SK-N-SH treated with all-trans-retinoic acid at 6 μM for 48 hours (cell line): ENCODE measurements around the gene FAM136A.

ENCODE experiments used
- ATAC-seq: fragments of 200-7000 bp; cut with Tn5 transposase; 3 replicates; pipeline ENCODE4 v1.9.1; 2020; ENCODE audit warnings: mild to moderate bottlenecking, moderate library complexity
- ARNTL ChIP-seq: fragments of 450-650 bp; formaldehyde crosslinking; IDR thresholded peaks from 2 replicates; pipeline ENCODE4 v1.5.0; 2020; ENCODE audit warnings: low read depth, mild to moderate bottlenecking, moderate library complexity, borderline replicate concordance
- BACH2 ChIP-seq: fragments of 250-450 bp; sonication (Bioruptor Pico); IDR thresholded peaks from 2 replicates; pipeline ENCODE4 v1.9.0; 2021; ENCODE audit warnings: mild to moderate bottlenecking, borderline replicate concordance
- CREB5 ChIP-seq: fragments of 250-450 bp; sonication (Bioruptor Pico); IDR thresholded peaks from 2 replicates; pipeline ENCODE4 v1.5.1; 2020; ENCODE audit warnings: low read depth, mild to moderate bottlenecking, moderate library complexity
- CSDC2 ChIP-seq: fragments of 250-450 bp; sonication (Bioruptor Pico); IDR thresholded peaks from 2 replicates; pipeline ENCODE4 v1.5.0; 2020; ENCODE audit warnings: mild to moderate bottlenecking, moderate library complexity
- GLIS3 ChIP-seq: fragments of 250-450 bp; sonication (Bioruptor Pico); IDR thresholded peaks from 2 replicates; pipeline ENCODE4 v1.5.0; 2020; ENCODE audit warnings: mild to moderate bottlenecking, moderate library complexity
- ISL1 ChIP-seq: fragments of 250-450 bp; sonication (Bioruptor Pico); IDR thresholded peaks from 2 replicates; pipeline ENCODE4 v2.1.2; 2022; ENCODE audit warnings: mild to moderate bottlenecking, moderate library complexity
- OSR1 ChIP-seq: fragments of 250-450 bp; sonication (Bioruptor Pico); IDR thresholded peaks from 2 replicates; pipeline ENCODE4 v1.8.0; 2022; ENCODE audit warnings: moderate library complexity, mild to moderate bottlenecking, inconsistent platforms
- POU6F1 ChIP-seq: fragments of 250-450 bp; sonication (Bioruptor Pico); IDR thresholded peaks from 2 replicates; pipeline ENCODE4 v1.8.0; 2021; ENCODE audit warnings: low read depth, mild to moderate bottlenecking, moderate library complexity, borderline replicate concordance
- PPARA ChIP-seq: fragments of 250-450 bp; sonication (Bioruptor Pico); IDR thresholded peaks from 2 replicates; pipeline ENCODE4 v1.5.0; 2020; ENCODE audit warnings: mild to moderate bottlenecking, borderline replicate concordance
- RARB ChIP-seq: fragments of 250-450 bp; sonication (Bioruptor Pico); IDR thresholded peaks from 2 replicates; pipeline ENCODE4 v1.8.0; 2021; ENCODE audit warnings: mild to moderate bottlenecking, moderate library complexity
- SNAI2 ChIP-seq: fragments of 250-450 bp; sonication (Bioruptor Pico); IDR thresholded peaks from 2 replicates; pipeline ENCODE4 v1.5.0; 2020; ENCODE audit warnings: mild to moderate bottlenecking, moderate library complexity
- TCF4 ChIP-seq: fragments of 250-450 bp; sonication (Bioruptor Pico); IDR thresholded peaks from 2 replicates; pipeline ENCODE4 v1.8.0; 2021; ENCODE audit warnings: mild to moderate bottlenecking, moderate library complexity, borderline replicate concordance
- TOX ChIP-seq: fragments of 250-450 bp; sonication (Bioruptor Pico); IDR thresholded peaks from 2 replicates; pipeline ENCODE4 v1.8.0; 2021; ENCODE audit warnings: mild to moderate bottlenecking, moderate library complexity, borderline replicate concordance
- ZC3H10 ChIP-seq: fragments of 250-450 bp; sonication (Bioruptor Pico); IDR thresholded peaks from 2 replicates; pipeline ENCODE4 v1.5.1; 2021; ENCODE audit warnings: mild to moderate bottlenecking, moderate library complexity
- ZFP30 ChIP-seq: fragments of 450-650 bp; formaldehyde crosslinking; IDR thresholded peaks from 2 replicates; pipeline ENCODE4 v1.5.0; 2022; ENCODE audit warnings: mild to moderate bottlenecking, moderate library complexity
- ZNF70 ChIP-seq: fragments of 450-650 bp; formaldehyde crosslinking; IDR thresholded peaks from 2 replicates; pipeline ENCODE4 v1.5.0; 2020; ENCODE audit warnings: mild to moderate bottlenecking, moderate library complexity
- ZNF8 ChIP-seq: fragments of 450-650 bp; formaldehyde crosslinking; IDR thresholded peaks from 2 replicates; pipeline ENCODE4 v1.5.0; 2020; ENCODE audit warnings: mild to moderate bottlenecking, moderate library complexity
- TF ChIP-seq, protein P1 (sequence below): fragments of 250-450 bp; sonication (Bioruptor Pico); IDR thresholded peaks from 2 replicates; pipeline ENCODE4 v1.5.0; 2020; ENCODE audit warnings: mild to moderate bottlenecking, moderate library complexity
- TF ChIP-seq, protein P2 (sequence below): fragments of 250-450 bp; sonication (Bioruptor Pico); IDR thresholded peaks from 2 replicates; pipeline ENCODE4 v1.5.1; 2021; ENCODE audit warnings: mild to moderate bottlenecking, moderate library complexity

The FAM136A gene

DNA sequence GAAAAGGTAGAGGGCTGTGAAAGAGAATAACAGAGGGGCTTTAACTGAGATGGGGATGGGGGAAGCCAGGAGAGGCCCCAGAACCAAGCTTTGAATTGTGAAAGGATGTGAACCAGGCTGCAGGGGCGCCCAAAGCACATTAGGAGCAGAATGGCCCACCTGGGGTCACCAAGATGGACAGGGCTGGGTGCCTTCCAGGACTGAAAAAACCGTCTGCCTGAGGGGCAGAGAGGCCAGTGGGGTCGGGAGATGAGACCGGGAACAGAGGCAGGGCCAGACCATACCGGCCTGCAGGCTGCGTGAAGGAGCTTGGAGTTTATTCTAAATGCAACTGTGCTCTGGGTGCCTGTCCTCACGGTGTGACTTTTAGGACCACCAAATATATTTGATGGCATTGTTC is 29.1 kb upstream of the FAM136A start:
- TF ChIP-seq, protein P1, sequence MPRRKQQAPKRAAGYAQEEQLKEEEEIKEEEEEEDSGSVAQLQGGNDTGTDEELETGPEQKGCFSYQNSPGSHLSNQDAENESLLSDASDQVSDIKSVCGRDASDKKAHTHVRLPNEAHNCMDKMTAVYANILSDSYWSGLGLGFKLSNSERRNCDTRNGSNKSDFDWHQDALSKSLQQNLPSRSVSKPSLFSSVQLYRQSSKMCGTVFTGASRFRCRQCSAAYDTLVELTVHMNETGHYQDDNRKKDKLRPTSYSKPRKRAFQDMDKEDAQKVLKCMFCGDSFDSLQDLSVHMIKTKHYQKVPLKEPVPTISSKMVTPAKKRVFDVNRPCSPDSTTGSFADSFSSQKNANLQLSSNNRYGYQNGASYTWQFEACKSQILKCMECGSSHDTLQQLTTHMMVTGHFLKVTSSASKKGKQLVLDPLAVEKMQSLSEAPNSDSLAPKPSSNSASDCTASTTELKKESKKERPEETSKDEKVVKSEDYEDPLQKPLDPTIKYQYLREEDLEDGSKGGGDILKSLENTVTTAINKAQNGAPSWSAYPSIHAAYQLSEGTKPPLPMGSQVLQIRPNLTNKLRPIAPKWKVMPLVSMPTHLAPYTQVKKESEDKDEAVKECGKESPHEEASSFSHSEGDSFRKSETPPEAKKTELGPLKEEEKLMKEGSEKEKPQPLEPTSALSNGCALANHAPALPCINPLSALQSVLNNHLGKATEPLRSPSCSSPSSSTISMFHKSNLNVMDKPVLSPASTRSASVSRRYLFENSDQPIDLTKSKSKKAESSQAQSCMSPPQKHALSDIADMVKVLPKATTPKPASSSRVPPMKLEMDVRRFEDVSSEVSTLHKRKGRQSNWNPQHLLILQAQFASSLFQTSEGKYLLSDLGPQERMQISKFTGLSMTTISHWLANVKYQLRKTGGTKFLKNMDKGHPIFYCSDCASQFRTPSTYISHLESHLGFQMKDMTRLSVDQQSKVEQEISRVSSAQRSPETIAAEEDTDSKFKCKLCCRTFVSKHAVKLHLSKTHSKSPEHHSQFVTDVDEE (CRISPR knock-in tag): no peak
- TF ChIP-seq, protein P2, sequence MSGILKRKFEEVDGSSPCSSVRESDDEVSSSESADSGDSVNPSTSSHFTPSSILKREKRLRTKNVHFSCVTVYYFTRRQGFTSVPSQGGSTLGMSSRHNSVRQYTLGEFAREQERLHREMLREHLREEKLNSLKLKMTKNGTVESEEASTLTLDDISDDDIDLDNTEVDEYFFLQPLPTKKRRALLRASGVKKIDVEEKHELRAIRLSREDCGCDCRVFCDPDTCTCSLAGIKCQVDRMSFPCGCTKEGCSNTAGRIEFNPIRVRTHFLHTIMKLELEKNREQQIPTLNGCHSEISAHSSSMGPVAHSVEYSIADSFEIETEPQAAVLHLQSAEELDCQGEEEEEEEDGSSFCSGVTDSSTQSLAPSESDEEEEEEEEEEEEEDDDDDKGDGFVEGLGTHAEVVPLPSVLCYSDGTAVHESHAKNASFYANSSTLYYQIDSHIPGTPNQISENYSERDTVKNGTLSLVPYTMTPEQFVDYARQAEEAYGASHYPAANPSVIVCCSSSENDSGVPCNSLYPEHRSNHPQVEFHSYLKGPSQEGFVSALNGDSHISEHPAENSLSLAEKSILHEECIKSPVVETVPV: no peak
- TF ChIP-seq ZNF70 (CRISPR knock-in tag): no peak
- TF ChIP-seq ZC3H10: no peak
- no peak for TF ChIP-seq GLIS3
- no peak for TF ChIP-seq RARB (CRISPR knock-in tag)
- no peak for TF ChIP-seq BACH2 (CRISPR knock-in tag)
- no peak for TF ChIP-seq TCF4
- TF ChIP-seq ZFP30: no peak
- no peak for TF ChIP-seq SNAI2 (CRISPR knock-in tag)
- TF ChIP-seq POU6F1 (CRISPR knock-in tag): no peak
- TF ChIP-seq PPARA (CRISPR knock-in tag): no peak
- TF ChIP-seq CSDC2 (CRISPR knock-in tag): no peak
- TF ChIP-seq TOX: no peak
- ATAC-seq: no peak

DNA sequence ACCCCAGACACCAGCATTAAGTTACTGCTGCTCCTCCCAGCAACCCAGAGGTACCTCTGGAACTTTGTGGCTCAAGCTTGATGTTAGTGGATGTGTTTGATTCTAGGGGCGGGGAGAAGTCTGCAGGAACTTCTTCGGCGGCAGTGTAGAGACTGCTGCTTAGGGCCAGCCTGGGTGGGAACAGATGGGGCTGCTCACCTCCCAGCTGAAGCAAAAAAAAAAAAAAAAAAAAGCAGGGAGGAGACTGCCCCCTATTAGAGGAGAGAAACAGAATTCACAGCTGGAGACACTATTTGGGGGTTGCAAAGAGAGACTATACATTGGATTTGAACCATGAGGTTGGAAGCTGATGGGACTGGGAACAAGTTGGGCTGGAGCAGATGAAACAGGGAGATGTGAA is 28.6 kb upstream of the FAM136A start:
- no peak for ATAC-seq

More for the DNA sequence above, 28.6 kb upstream of the FAM136A start:
- TF ChIP-seq RARB (CRISPR knock-in tag): no peak
- TF ChIP-seq ZNF70 (CRISPR knock-in tag): no peak
- TF ChIP-seq, protein P1 (CRISPR knock-in tag): no peak
- no peak for TF ChIP-seq POU6F1 (CRISPR knock-in tag)
- TF ChIP-seq ARNTL (CRISPR knock-in tag): no peak
- TF ChIP-seq OSR1 (CRISPR knock-in tag): no peak
- no peak for TF ChIP-seq ZC3H10
- TF ChIP-seq ZNF8 (CRISPR knock-in tag): no peak
- no peak for TF ChIP-seq ISL1 (CRISPR knock-in tag)
- TF ChIP-seq, protein P2: no peak
- no peak for TF ChIP-seq CREB5
- TF ChIP-seq TCF4: no peak
- TF ChIP-seq, all 23 proteins: peak for 0
